ENCODE data around the gene RIIAD1. TPM values are rescaled to one million over a fixed set of nuclear protein-coding genes. Genes with fewer than 3 reads are reported as not detected.

Gene RIIAD1
- total and polyA plus RNA-seq, 8 donors = 1.4 TPM; not detected in 7

GRCh38 chr1:151720554-151720953, 768 bp upstream of the RIIAD1 start:
- Histone ChIP-seq H3K9me3 (no peaks in the 10 kb centered on the region), H3K27me3 (peaks cover 0 to 44% (median 24%) of the 10 kb centered on the region in 3 donors), H3K4me3 (peak overlapping the region; percentile 53 to 69 (median 58)), H3K4me1 (peaks cover 28 to 46% (median 38%) of the 10 kb centered on the region in 4 donors), H3K36me3 (no peaks in the 10 kb centered on the region), H3K27ac (peak overlapping the region; percentile 55 to 85 (median 77))
- DNase-seq = peak; percentile 26 to 67
- intact Hi-C loops (cut with DNase I; ENCODE audit: low total_unique reads) = no loop called here
- WGBS, 5 donors = 7 to 12% (median 8%) methylated on average over 5 of the region's 5 CpGs
- TF ChIP-seq POLR2AphosphoS5 (IDR thresholded peaks at IDR 0.05) (no peak), CTCF (IDR thresholded peaks at IDR 0.05) (no peak), POLR2A (IDR thresholded peaks at IDR 0.05) (no peak), EP300 (IDR thresholded peaks at IDR 0.05) (no peak)

GRCh38 chr1:151721788-151722510, 627 bp downstream of the RIIAD1 start:
- peak overlapping the region; percentile 53 to 69 (median 58) for H3K4me3 ChIP-seq
- H3K27ac ChIP-seq = peak overlapping the region in 2 of 5 donors; percentile 84 to 85
- peaks cover 0 to 34% (median 11%) of the 10 kb centered on the region in 3 donors for H3K27me3 ChIP-seq
- TF ChIP-seq POLR2A (IDR thresholded peaks at IDR 0.05) (no peak), CTCF (IDR thresholded peaks at IDR 0.05) (no peak), EP300 (IDR thresholded peaks at IDR 0.05) (no peak), POLR2AphosphoS5 (IDR thresholded peaks at IDR 0.05) (no peak)
- intact Hi-C loops (cut with DNase I; ENCODE audit: low total_unique reads) = no loop called here
- no peaks in the 10 kb centered on the region for H3K36me3 ChIP-seq
- no peak for DNase-seq
- H3K9me3 ChIP-seq = no peaks in the 10 kb centered on the region
- WGBS, 5 donors = 21 to 39% (median 32%) methylated on average over 15 to 17 of the region's 17 CpGs
- H3K4me1 ChIP-seq = peaks cover 18 to 37% (median 32%) of the 10 kb centered on the region in 4 donors

GRCh38 chr1:151723726-151724370, 2.5 kb downstream of the RIIAD1 start:
- no peak for DNase-seq
- Histone ChIP-seq H3K36me3 (no peaks in the 10 kb centered on the region), H3K27me3 (peaks cover 0 to 26% (median 0%) of the 10 kb centered on the region in 3 donors), H3K4me3 (no peak overlapping the region), H3K9me3 (no peaks in the 10 kb centered on the region), H3K27ac (no peak overlapping the region), H3K4me1 (peaks cover 14 to 26% (median 23%) of the 10 kb centered on the region in 4 donors)
- WGBS, 5 donors = 45 to 59% (median 51%) methylated on average over 3 of the region's 3 CpGs
- intact Hi-C loops (cut with DNase I; ENCODE audit: low total_unique reads) = no loop called here
- no peak for TF ChIP-seq EP300 (IDR thresholded peaks at IDR 0.05)
- TF ChIP-seq POLR2AphosphoS5 (IDR thresholded peaks at IDR 0.05) = no peak
- no peak for TF ChIP-seq POLR2A (IDR thresholded peaks at IDR 0.05)
- no peak for TF ChIP-seq CTCF (IDR thresholded peaks at IDR 0.05)

GRCh38 chr1:151728151-151729054, 7.1 kb downstream of the RIIAD1 start:
- peaks cover 0 to 14% (median 5%) of the 10 kb centered on the region in 4 donors for H3K4me1 ChIP-seq
- peak overlapping the region in 2 of 4 donors; percentile 1 to 14 for H3K4me3 ChIP-seq
- intact Hi-C loops (cut with DNase I; ENCODE audit: low total_unique reads) = no loop called here
- H3K27me3 ChIP-seq = peaks cover 0 to 17% (median 0%) of the 10 kb centered on the region in 3 donors
- 45 to 66% (median 52%) methylated on average over 18 to 19 of the region's 19 CpGs for WGBS, 5 donors
- DNase-seq = peak in 1 of 2 donors; percentile 69
- no peaks in the 10 kb centered on the region for H3K9me3 ChIP-seq
- TF ChIP-seq POLR2A (IDR thresholded peaks at IDR 0.05) (no peak), POLR2AphosphoS5 (IDR thresholded peaks at IDR 0.05) (no peak), EP300 (IDR thresholded peaks at IDR 0.05) (no peak), CTCF (IDR thresholded peaks at IDR 0.05) (no peak)
- H3K36me3 ChIP-seq = no peaks in the 10 kb centered on the region
- peak overlapping the region in 2 of 5 donors; percentile 51 to 71 for H3K27ac ChIP-seq

All from stomach (tissue), 9 donors.